Measurements from ENCODE around the gene C19orf25.

DNA sequence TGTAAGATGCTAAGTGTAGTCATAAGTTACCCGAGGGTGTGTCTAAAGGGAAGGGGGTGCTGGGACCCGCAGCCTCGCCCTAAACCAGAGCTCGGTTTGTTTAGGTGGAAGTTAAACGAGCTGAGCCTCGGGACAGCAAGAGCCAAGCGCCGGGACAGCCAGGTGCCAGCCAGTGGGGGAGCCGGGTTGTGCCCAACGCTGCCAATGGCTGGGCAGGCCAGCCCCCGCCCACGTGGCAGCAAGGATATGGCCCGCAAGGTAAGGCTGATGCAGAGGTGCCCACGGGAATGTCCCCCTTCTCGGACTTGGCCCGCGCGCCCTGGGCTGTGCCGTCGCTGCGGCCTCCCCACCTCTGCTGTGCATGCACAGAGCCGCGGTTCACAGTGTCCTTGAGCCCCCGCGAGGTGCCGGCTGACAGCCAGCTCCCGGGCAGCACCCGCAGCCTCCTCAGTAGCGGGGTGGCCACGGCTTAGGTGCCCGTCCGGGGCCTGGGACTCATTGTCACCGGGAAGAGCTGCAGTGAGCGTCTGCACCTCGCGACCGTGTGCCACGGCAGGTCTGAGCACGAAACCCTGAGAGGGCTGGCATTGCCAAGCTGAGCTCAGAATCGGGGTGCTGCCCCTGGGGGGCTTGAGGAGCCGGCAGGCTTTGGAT, 50.1 kb downstream of the C19orf25 start:
- TF ChIP-seq, protein P1, sequence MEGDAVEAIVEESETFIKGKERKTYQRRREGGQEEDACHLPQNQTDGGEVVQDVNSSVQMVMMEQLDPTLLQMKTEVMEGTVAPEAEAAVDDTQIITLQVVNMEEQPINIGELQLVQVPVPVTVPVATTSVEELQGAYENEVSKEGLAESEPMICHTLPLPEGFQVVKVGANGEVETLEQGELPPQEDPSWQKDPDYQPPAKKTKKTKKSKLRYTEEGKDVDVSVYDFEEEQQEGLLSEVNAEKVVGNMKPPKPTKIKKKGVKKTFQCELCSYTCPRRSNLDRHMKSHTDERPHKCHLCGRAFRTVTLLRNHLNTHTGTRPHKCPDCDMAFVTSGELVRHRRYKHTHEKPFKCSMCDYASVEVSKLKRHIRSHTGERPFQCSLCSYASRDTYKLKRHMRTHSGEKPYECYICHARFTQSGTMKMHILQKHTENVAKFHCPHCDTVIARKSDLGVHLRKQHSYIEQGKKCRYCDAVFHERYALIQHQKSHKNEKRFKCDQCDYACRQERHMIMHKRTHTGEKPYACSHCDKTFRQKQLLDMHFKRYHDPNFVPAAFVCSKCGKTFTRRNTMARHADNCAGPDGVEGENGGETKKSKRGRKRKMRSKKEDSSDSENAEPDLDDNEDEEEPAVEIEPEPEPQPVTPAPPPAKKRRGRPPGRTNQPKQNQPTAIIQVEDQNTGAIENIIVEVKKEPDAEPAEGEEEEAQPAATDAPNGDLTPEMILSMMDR (IDR thresholded peaks at IDR 0.05): no peak
- no peak for TF ChIP-seq POLR2A (IDR thresholded peaks at IDR 0.05)
